ENCODE results near the gene SPAG4.

The SPAG4 gene

GRCh38 chr20:35664466-35665206 is 49.0 kb downstream of the SPAG4 start, which contains the start of the genes CPNE1 and RBM12 (continued):
- TF ChIP-seq ZBTB10 (tag by site-specific recombination; IDR thresholded peaks at IDR 0.05) (peak; percentile 44; the same call in 1 of the 2 replicates), ZNF501 (tag by site-specific recombination; IDR thresholded peaks at IDR 0.05) (peak; percentile 73; the same call in 1 of the 2 replicates), INSM2 (tag by site-specific recombination; IDR thresholded peaks at IDR 0.05) (peak; percentile 80), SCRT2 (tag by site-specific recombination; IDR thresholded peaks at IDR 0.05) (no peak), ZNF302 (tag by site-specific recombination; IDR thresholded peaks at IDR 0.05; ENCODE audit: low read depth) (no peak), ZNF707 (tag by site-specific recombination; IDR thresholded peaks at IDR 0.05) (no peak), ZNF791 (tag by site-specific recombination; IDR thresholded peaks at IDR 0.05) (no peak), ZNF837 (tag by site-specific recombination; IDR thresholded peaks at IDR 0.05) (no peak), ZNF660 (tag by site-specific recombination; IDR thresholded peaks at IDR 0.05) (no peak), ZNF10 (tag by site-specific recombination; IDR thresholded peaks at IDR 0.05) (no peak), ZNF521 (tag by site-specific recombination; IDR thresholded peaks at IDR 0.05) (no peak), ZNF449 (tag by site-specific recombination; IDR thresholded peaks at IDR 0.05) (peak; percentile 82), ZNF155 (tag by site-specific recombination; IDR thresholded peaks at IDR 0.05) (no peak), ATF2 (tag by site-specific recombination; IDR thresholded peaks at IDR 0.05; ENCODE audit: low read depth) (0 out of 2 replicates have a peak, but pooled peaks have one; percentile 3), ZNF645 (tag by site-specific recombination; IDR thresholded peaks at IDR 0.05) (no peak), ZFP37 (tag by site-specific recombination; IDR thresholded peaks at IDR 0.05) (peak; percentile 85; the same call in 1 of the 2 replicates), ZNF133 (tag by site-specific recombination; IDR thresholded peaks at IDR 0.05) (no peak), ZBTB6 (tag by site-specific recombination; IDR thresholded peaks at IDR 0.05) (no peak), WT1 (tag by site-specific recombination; IDR thresholded peaks at IDR 0.05) (peak; percentile 47; the same call in 1 of the 2 replicates), ZNF138 (tag by site-specific recombination; IDR thresholded peaks at IDR 0.05; ENCODE audit: borderline replicate concordance) (0 out of 2 replicates have a peak, but pooled peaks have one; percentile 11), MEIS1 (CRISPR knock-in tag; IDR thresholded peaks at IDR 0.05; ENCODE audit: borderline replicate concordance) (no peak), ZNF366 (tag by site-specific recombination; conservative IDR thresholded peaks at IDR 0.05) (no peak), ZNF580 (tag by site-specific recombination; IDR thresholded peaks at IDR 0.05) (no peak), ZNF785 (tag by site-specific recombination; IDR thresholded peaks at IDR 0.05) (no peak), ZBTB26 (tag by site-specific recombination; optimal IDR thresholded peaks at IDR 0.05) (peak; percentile 71), ZNF670 (tag by site-specific recombination; IDR thresholded peaks at IDR 0.05; ENCODE audit: low read depth) (no peak), ZBTB7A (tag by site-specific recombination; IDR thresholded peaks at IDR 0.05; ENCODE audit: low read depth) (no peak; the same call in 1 of the 2 replicates), KLF8 (tag by site-specific recombination; IDR thresholded peaks at IDR 0.05) (peak; percentile 88), KLF7 (tag by site-specific recombination; IDR thresholded peaks at IDR 0.05; ENCODE audit: borderline replicate concordance) (no peak)
